GM23338 (cell line): ENCODE measurements around the gene CCDC30. TPM values are rescaled to one million over a fixed set of nuclear protein-coding genes. Genes with fewer than 3 reads are reported as not detected.

Experiments used
- CTCF ChIP-seq, 2 experiments: fragments of 200-600 bp in 1 of 2; sonication (generic) in 1 of 2; conservative IDR thresholded peaks; 2 replicates each; pipeline versions ENCODE4 v1.5.1 to v1.6.1; 2016 to 2017; ENCODE audit warnings: antibody characterized with exemption in 2 of 2, low read depth in 2 of 2, mild to moderate bottlenecking in 2 of 2, moderate library complexity in 1 of 2
- EZH2 ChIP-seq: fragments of 200-600 bp; sonication (generic); IDR thresholded peaks from one replicate; pipeline ENCODE4 v1.8.0; 2017; ENCODE audit warnings: antibody characterized with exemption, mild to moderate bottlenecking, low read depth; ENCODE audit not compliant: unreplicated experiment
- JUNB ChIP-seq: IDR thresholded peaks from one replicate; pipeline ENCODE4 v1.6.1; 2016; ENCODE audit warnings: antibody characterized with exemption; ENCODE audit not compliant: unreplicated experiment
- NANOG ChIP-seq: IDR thresholded peaks from 2 replicates; pipeline ENCODE4 v1.6.1; 2016; ENCODE audit warnings: antibody characterized with exemption, borderline replicate concordance
- POLR2AphosphoS5 ChIP-seq: IDR thresholded peaks from 2 replicates; pipeline ENCODE4 v1.6.1; 2016; ENCODE audit warnings: antibody characterized with exemption, low read depth
- REST ChIP-seq: IDR thresholded peaks from one replicate; pipeline ENCODE4 v1.6.1; 2018; ENCODE audit warnings: antibody characterized with exemption; ENCODE audit not compliant: unreplicated experiment
- STAT1 ChIP-seq: IDR thresholded peaks from one replicate; pipeline ENCODE4 v1.6.1; 2016; ENCODE audit warnings: antibody characterized with exemption; ENCODE audit not compliant: unreplicated experiment
- ZNF114 ChIP-seq: fragments of 250-450 bp; sonication (Bioruptor Pico); IDR thresholded peaks from 2 replicates; pipeline ENCODE4 v1.5.0; 2020; ENCODE audit warnings: mild to moderate bottlenecking, moderate library complexity
- ZNF462 ChIP-seq: fragments of 250-450 bp; sonication (Bioruptor Pico); IDR thresholded peaks from 2 replicates; pipeline ENCODE4 v1.5.0; 2020; ENCODE audit warnings: mild to moderate bottlenecking, moderate library complexity
- polyA plus RNA-seq: library from polyadenylated mRNA; unstranded; fragments of >200 nt; fragmentation: Nextera tagmentation; extraction: Ambion mirVana; gene quantifications from 2 replicates; pipeline ENCODE4 v1.2.1, GENCODE V29; 2016
- total RNA-seq: library from RNA; depleted of rRNA; stranded (reverse); fragments of >200 nt; shearing (Covaris generic); gene quantifications from 2 replicates; pipeline ENCODE4 v1.2.3, GENCODE V29; 2014

CCDC30 gene
- total and polyA plus RNA-seq, 2 experiments from 2014 or later: 0.56 to 1.8 TPM

GRCh38 chr1:42670425-42670824 is 207.3 kb downstream of the CCDC30 start (continued):
- TF ChIP-seq ZNF462 (no peak), CTCF (conservative IDR thresholded peaks at IDR 0.05; ENCODE audit: low read depth in 2 of 2) (no peak), JUNB (no peak), EZH2 (no peak), ZNF114 (CRISPR knock-in tag) (no peak), NANOG (no peak), REST (no peak), POLR2AphosphoS5 (no peak), STAT1 (no peak)
